Naive thymus-derived CD4-positive, alpha-beta T cell (primary cell): ENCODE results near the gene STK32C. TPM values are rescaled to one million over a fixed set of nuclear protein-coding genes. Genes with fewer than 3 reads are reported as not detected.

Experiments
- ATAC-seq: fragments of 150-1000 bp; cut with Tn5 transposase; 2 replicates; pipeline ENCODE4 v1.10.0; 2021; ENCODE audit warnings: mild to moderate bottlenecking, moderate library complexity
- CTCF ChIA-PET: fragments of 350-600 bp; sonication (Branson Sonifier 250); formaldehyde crosslinking; loops from one replicate; lab custom pipeline; 2021; ENCODE audit warnings: antibody characterized with exemption; lab: Charles Lee
- POLR2A ChIA-PET: fragments of 350-600 bp; sonication (Branson Sonifier 250); formaldehyde crosslinking; loops from one replicate; lab custom pipeline; 2021; ENCODE audit warnings: antibody characterized with exemption, inconsistent platforms; lab: Charles Lee
- DNase-seq, 9 donors: peaks; one replicate each; pipeline versions ENCODE4 v3.0.0 to v3.0.0-alpha.2; 2020 to 2022; ENCODE audit warnings: mixed read lengths in 1 of 9
- H3K27ac ChIP-seq: one replicate; pipeline ENCODE4 v1.7.0; 2013; ENCODE audit warnings: mild to moderate bottlenecking, low read depth, low read length, moderate library complexity
- H3K27me3 ChIP-seq, 2 donors: one replicate each; pipeline ENCODE4 v1.7.0; 2013; ENCODE audit warnings: low read length in 2 of 2, mild to moderate bottlenecking in 2 of 2, moderate library complexity in 2 of 2; ENCODE audit not compliant: control insufficient read depth in 2 of 2, insufficient read depth in 2 of 2
- H3K36me3 ChIP-seq, 3 experiments: 1 replicate in 2 of 3; 2 replicates in 1 of 3; pipeline ENCODE4 v1.7.0; 2013; ENCODE audit warnings: low read length in 3 of 3, mild to moderate bottlenecking in 3 of 3, moderate library complexity in 1 of 3; ENCODE audit not compliant: insufficient read depth in 3 of 3, control insufficient read depth in 2 of 3
- H3K4me1 ChIP-seq, 2 donors: one replicate each; pipeline ENCODE4 v1.7.0; 2013; ENCODE audit warnings: low read length in 2 of 2, mild to moderate bottlenecking in 2 of 2, moderate library complexity in 1 of 2; ENCODE audit not compliant: control insufficient read depth in 2 of 2, insufficient read depth in 2 of 2
- H3K4me3 ChIP-seq: 2 replicates; pipeline ENCODE4 v1.7.0; 2013; ENCODE audit warnings: mild to moderate bottlenecking, low read length
- H3K9me3 ChIP-seq, 3 experiments: 1 replicate in 2 of 3; 2 replicates in 1 of 3; pipeline ENCODE4 v1.7.0; 2013; ENCODE audit warnings: low read length in 3 of 3; ENCODE audit not compliant: control insufficient read depth in 2 of 3
- H3K27ac Mint-ChIP-seq, 9 donors: one replicate each; pipeline ENCODE4 v1.8.0; 2020 to 2022; ENCODE audit warnings: mixed read lengths in 9 of 9, mild to moderate bottlenecking in 8 of 9, moderate library complexity in 5 of 9, inconsistent platforms in 2 of 9
- H3K27me3 Mint-ChIP-seq, 5 donors: one replicate each; pipeline ENCODE4 v1.8.0; 2021 to 2022; ENCODE audit warnings: mixed read lengths in 5 of 5, mild to moderate bottlenecking in 1 of 5
- H3K36me3 Mint-ChIP-seq, 5 donors: one replicate each; pipeline ENCODE4 v1.8.0; 2020 to 2022; ENCODE audit warnings: mixed read lengths in 5 of 5, mild to moderate bottlenecking in 3 of 5, inconsistent platforms in 1 of 5
- H3K4me1 Mint-ChIP-seq, 7 donors: one replicate each; pipeline ENCODE4 v1.8.0; 2020 to 2022; ENCODE audit warnings: mixed read lengths in 7 of 7, mild to moderate bottlenecking in 3 of 7, inconsistent platforms in 1 of 7
- H3K4me3 Mint-ChIP-seq, 10 donors: one replicate each; pipeline ENCODE4 v1.8.0; 2020 to 2022; ENCODE audit warnings: mild to moderate bottlenecking in 10 of 10, mixed read lengths in 10 of 10, moderate library complexity in 6 of 10, inconsistent platforms in 2 of 10
- H3K9me3 Mint-ChIP-seq, 11 donors: one replicate each; pipeline ENCODE4 v1.8.0; 2020 to 2022; ENCODE audit warnings: mixed read lengths in 11 of 11, mild to moderate bottlenecking in 4 of 11, inconsistent platforms in 1 of 11, moderate library complexity in 1 of 11
- intact Hi-C, 2 donors: fragments of 100-400 bp; cut with micrococcal nuclease; formaldehyde crosslinking; loops; one replicate each; pipeline ENCODE4 v1.15.1; 2023
- polyA plus RNA-seq, 2 donors: library from polyadenylated mRNA; unstranded; fragments of 300-500 nt; fragmentation: Illumina TruSeq; gene quantifications; one replicate each; pipeline ENCODE4 v1.2.3, GENCODE V29; 2021
- total RNA-seq, 6 experiments: library from RNA in 5 of 6; stranded (reverse) in 5 of 6; gene quantifications; 1 replicate in 5 of 6; 2 replicates in 1 of 6; pipeline ENCODE4 v1.2.3 and lab custom pipeline; 2021 to 2026

Gene STK32C
- total and polyA plus RNA-seq, 7 experiments from 2014 or later, result 4.6 to 19.4 (median 11.8) TPM

- H3K36me3 ChIP-seq, result no peaks in the 10 kb centered on the region
- H3K4me1 ChIP-seq, result peaks cover 0 to 10% of the 10 kb centered on the region in 2 donors
- Mint-ChIP-seq H3K27ac (peak overlapping the region; percentile 85 to 96 (median 92)), H3K4me1 (peaks cover 22 to 51% (median 33%) of the 10 kb centered on the region in 7 donors), H3K9me3 (peaks cover 0 to 2% (median 0%) of the 10 kb centered on the region in 11 donors), H3K4me3 (peak overlapping the region; percentile 76 to 90 (median 86)), H3K36me3 (peaks cover 0 to 10% (median 2%) of the 10 kb centered on the region in 5 donors), H3K27me3 (no peaks in the 10 kb centered on the region)
- peak overlapping the region; percentile 44 for H3K4me3 ChIP-seq
- no peaks in the 10 kb centered on the region for H3K27me3 ChIP-seq
- POLR2A ChIA-PET, result interaction anchor here (0.6 kb wide), 1 partner anchor 1341 kb away, joined by 3 read pairs; no protein-coding TSS in a partner anchor
- H3K9me3 ChIP-seq, result no peaks in the 10 kb centered on the region
- CTCF ChIA-PET, result no interaction called here
- peak; percentile 52 for ATAC-seq
- DNase-seq, result peak in 7 of 9 donors; percentile 8 to 41 (median 35)
- intact Hi-C loops, result loop anchor here (1.0 to 5.0 kb wide), 2 partner anchors 77 to 102 kb away; partner anchors contain the start of genes LRRC27 (in 1 of the 2) and STK32C (in 1 of the 2)
- peak overlapping the region; percentile 57 for H3K27ac ChIP-seq
Observed at GRCh38 chr10:132229834-132230556, 77.8 kb downstream of the STK32C start.

- ChIA-PET CTCF (no interaction called here), POLR2A (no interaction called here)
- Histone ChIP-seq H3K4me3 (no peak overlapping the region), H3K27ac (no peak overlapping the region), H3K4me1 (peaks cover 0 to 10% of the 10 kb centered on the region in 2 donors), H3K36me3 (no peaks in the 10 kb centered on the region), H3K27me3 (no peaks in the 10 kb centered on the region), H3K9me3 (no peaks in the 10 kb centered on the region)
- Mint-ChIP-seq H3K36me3 (peaks cover 0 to 10% (median 2%) of the 10 kb centered on the region in 5 donors), H3K9me3 (peaks cover 0 to 2% (median 0%) of the 10 kb centered on the region in 11 donors), H3K4me3 (peak overlapping the region in 5 of 10 donors; percentile 10 to 88 (median 84)), H3K27me3 (no peaks in the 10 kb centered on the region), H3K27ac (peak overlapping the region in 8 of 9 donors; percentile 70 to 96 (median 90)), H3K4me1 (peaks cover 22 to 51% (median 33%) of the 10 kb centered on the region in 7 donors)
- ATAC-seq (no peak), DNase-seq (peak in 1 of 9 donors; percentile 4)
- intact Hi-C loops, result no loop called here
Observed at GRCh38 chr10:132229096-132229495, 78.7 kb downstream of the STK32C start.

- H3K9me3 Mint-ChIP-seq, result peaks cover 0 to 2% (median 0%) of the 10 kb centered on the region in 11 donors
- ATAC-seq, result no peak
- ChIA-PET CTCF (no interaction called here), POLR2A (no interaction called here)
- no peak overlapping the region for H3K4me3 ChIP-seq
- H3K4me1 Mint-ChIP-seq, result peaks cover 22 to 51% (median 33%) of the 10 kb centered on the region in 7 donors
- no peaks in the 10 kb centered on the region for H3K27me3 Mint-ChIP-seq
- H3K27ac Mint-ChIP-seq, result peak overlapping the region in 8 of 9 donors; percentile 30 to 95 (median 73)
- H3K27me3 ChIP-seq, result no peaks in the 10 kb centered on the region
- peaks cover 0 to 10% (median 2%) of the 10 kb centered on the region in 5 donors for H3K36me3 Mint-ChIP-seq
- no peaks in the 10 kb centered on the region for H3K9me3 ChIP-seq
- peaks cover 0 to 12% of the 10 kb centered on the region in 2 donors for H3K4me1 ChIP-seq
- peak overlapping the region in 2 of 10 donors; percentile 10 to 85 for H3K4me3 Mint-ChIP-seq
- DNase-seq, result no peak
- H3K36me3 ChIP-seq, result no peaks in the 10 kb centered on the region
- intact Hi-C loops, result no loop called here
- H3K27ac ChIP-seq, result no peak overlapping the region
Observed at GRCh38 chr10:132228616-132229015, 79.1 kb downstream of the STK32C start.

GRCh38 chr10:132227851-132228390 is 79.8 kb downstream of the STK32C start:
- H3K27ac Mint-ChIP-seq, result peak overlapping the region in 2 of 9 donors; percentile 22 to 45
- H3K9me3 Mint-ChIP-seq, result peaks cover 0 to 2% (median 0%) of the 10 kb centered on the region in 11 donors
- intact Hi-C loops, result no loop called here
- Histone ChIP-seq H3K4me1 (peaks cover 0 to 16% of the 10 kb centered on the region in 2 donors), H3K36me3 (no peaks in the 10 kb centered on the region), H3K9me3 (no peaks in the 10 kb centered on the region), H3K4me3 (no peak overlapping the region), H3K27ac (no peak overlapping the region), H3K27me3 (no peaks in the 10 kb centered on the region)
- peaks cover 0 to 10% (median 2%) of the 10 kb centered on the region in 5 donors for H3K36me3 Mint-ChIP-seq
- H3K4me3 Mint-ChIP-seq, result no peak overlapping the region
- DNase-seq, result no peak
- ChIA-PET CTCF (no interaction called here), POLR2A (no interaction called here)
- peaks cover 21 to 46% (median 32%) of the 10 kb centered on the region in 7 donors for H3K4me1 Mint-ChIP-seq
- no peaks in the 10 kb centered on the region for H3K27me3 Mint-ChIP-seq
- no peak for ATAC-seq

GRCh38 chr10:132226586-132227405 is 81.0 kb downstream of the STK32C start:
- H3K27me3 ChIP-seq, result no peaks in the 10 kb centered on the region
- ATAC-seq (no peak), DNase-seq (no peak)
- H3K4me3 Mint-ChIP-seq, result peak overlapping the region in 1 of 10 donors; percentile 24
- H3K27me3 Mint-ChIP-seq, result no peaks in the 10 kb centered on the region
- intact Hi-C loops, result no loop called here
- H3K27ac Mint-ChIP-seq, result peak overlapping the region in 5 of 9 donors; percentile 0 to 58 (median 24)
- no peaks in the 10 kb centered on the region for H3K36me3 ChIP-seq
- H3K9me3 ChIP-seq, result no peaks in the 10 kb centered on the region
- no peak overlapping the region for H3K4me3 ChIP-seq
- ChIA-PET CTCF (no interaction called here), POLR2A (no interaction called here)
- H3K4me1 ChIP-seq, result peaks cover 0 to 11% of the 10 kb centered on the region in 2 donors
- peaks cover 0 to 10% (median 2%) of the 10 kb centered on the region in 5 donors for H3K36me3 Mint-ChIP-seq
- H3K27ac ChIP-seq, result no peak overlapping the region
- H3K9me3 Mint-ChIP-seq, result peaks cover 0 to 2% (median 0%) of the 10 kb centered on the region in 11 donors
- H3K4me1 Mint-ChIP-seq, result peaks cover 11 to 35% (median 25%) of the 10 kb centered on the region in 7 donors

GRCh38 chr10:132225849-132226205 is 81.9 kb downstream of the STK32C start:
- Histone ChIP-seq H3K27me3 (no peaks in the 10 kb centered on the region), H3K4me3 (no peak overlapping the region), H3K4me1 (peaks cover 0 to 10% of the 10 kb centered on the region in 2 donors), H3K9me3 (no peaks in the 10 kb centered on the region), H3K27ac (no peak overlapping the region), H3K36me3 (no peaks in the 10 kb centered on the region)
- DNase-seq, result no peak
- Mint-ChIP-seq H3K4me3 (no peak overlapping the region), H3K27me3 (no peaks in the 10 kb centered on the region), H3K4me1 (peaks cover 8 to 25% (median 18%) of the 10 kb centered on the region in 7 donors), H3K27ac (no peak overlapping the region), H3K9me3 (peaks cover 0 to 2% (median 0%) of the 10 kb centered on the region in 11 donors), H3K36me3 (peaks cover 0 to 11% (median 2%) of the 10 kb centered on the region in 5 donors)
- POLR2A ChIA-PET, result no interaction called here
- intact Hi-C loops, result no loop called here
- CTCF ChIA-PET, result no interaction called here
- no peak for ATAC-seq
